Measurements from ENCODE around the gene CENPO. TPM values are rescaled to one million over a fixed set of nuclear protein-coding genes. Genes with fewer than 3 reads are reported as not detected.

CENPO gene
- total and polyA plus RNA-seq, 2 donors (not counting 3 experiments of a cell fraction or from before 2014, with no cell fraction given) = 26.8 to 45.3 TPM

- Histone ChIP-seq H3K9me3 (replicated peaks; ENCODE audit: control insufficient read depth, insufficient read depth, low read length) (no peaks in the 10 kb centered on the region), H3K4me2 (ENCODE audit: insufficient read depth, low read length) (no peak overlapping the region), H3K9me1 (replicated peaks; ENCODE audit: control insufficient read depth, extremely low read depth, insufficient read depth, low read length) (no peaks in the 10 kb centered on the region), H2AFZ (ENCODE audit: low read depth, low read length) (no peak overlapping the region), H3K9ac (replicated peaks; ENCODE audit: extremely low read depth, insufficient read depth, low read length) (no peak overlapping the region), H4K20me1 (replicated peaks; ENCODE audit: control insufficient read depth, extremely low read depth, insufficient read depth, low read length) (no peaks in the 10 kb centered on the region), H3K79me2 (ENCODE audit: control insufficient read depth, insufficient read depth, low read length) (no peaks in the 10 kb centered on the region), H3K27ac (ENCODE audit: insufficient read depth, low read depth, low read length) (no peak overlapping the region), H3K4me3 (replicated peaks in 1 of 3; ENCODE audit: insufficient read depth in 1 of 3, low read depth in 1 of 3, low read length in 3 of 3) (no peak overlapping the region), H3K36me3 (ENCODE audit: control insufficient read depth in 2 of 2, extremely low read depth in 1 of 2, insufficient read depth in 2 of 2, low read length in 2 of 2) (peaks cover 0 to 5% of the 10 kb centered on the region in 2 experiments), H3K4me1 (ENCODE audit: control insufficient read depth, extremely low read depth, insufficient read depth, low read length) (no peaks in the 10 kb centered on the region), H3K27me3 (ENCODE audit: control insufficient read depth in 2 of 2, insufficient read depth in 2 of 2, low read length in 2 of 2) (no peaks in the 10 kb centered on the region)
- no peak for TF ChIP-seq CTCF (IDR thresholded peaks at IDR 0.05; ENCODE audit: extremely low read depth in 1 of 2, insufficient read depth in 1 of 2, low read depth in 1 of 2, low read length in 2 of 2)
- intact Hi-C loops (cut with micrococcal nuclease) = no loop called here
- DNase-seq (ENCODE audit: low read depth, low spot score) (no peak), FAIRE-seq (no peak)
- ChIA-PET CTCF (interaction anchor here (0.6 kb wide), 1 partner anchor 295 kb away, joined by 4 read pairs; no protein-coding TSS in a partner anchor), POLR2A (interaction anchor here (0.6 kb wide), 1 partner anchor 426 kb away, joined by 9 read pairs; no protein-coding TSS in a partner anchor)
- BruUV-seq (replicated peaks) = no TSS peak
- dilution Hi-C loops (cut with MboI; ENCODE audit: extremely low pct_ligation_motif_present, low sequenced_read_pairs) = no loop called here
Observed at GRCh38 chr2:24833821-24834732, 40.9 kb downstream of the CENPO start.

- intact Hi-C loops (cut with micrococcal nuclease) = no loop called here
- Histone ChIP-seq H3K4me2 (ENCODE audit: insufficient read depth, low read length) (no peak overlapping the region), H3K27ac (ENCODE audit: insufficient read depth, low read depth, low read length) (no peak overlapping the region), H4K20me1 (replicated peaks; ENCODE audit: control insufficient read depth, extremely low read depth, insufficient read depth, low read length) (no peaks in the 10 kb centered on the region), H3K9me1 (replicated peaks; ENCODE audit: control insufficient read depth, extremely low read depth, insufficient read depth, low read length) (no peaks in the 10 kb centered on the region), H3K36me3 (ENCODE audit: control insufficient read depth in 2 of 2, extremely low read depth in 1 of 2, insufficient read depth in 2 of 2, low read length in 2 of 2) (peaks cover 0 to 5% of the 10 kb centered on the region in 2 experiments), H3K9ac (replicated peaks; ENCODE audit: extremely low read depth, insufficient read depth, low read length) (no peak overlapping the region), H3K4me1 (ENCODE audit: control insufficient read depth, extremely low read depth, insufficient read depth, low read length) (no peaks in the 10 kb centered on the region), H3K9me3 (replicated peaks; ENCODE audit: control insufficient read depth, insufficient read depth, low read length) (no peaks in the 10 kb centered on the region), H2AFZ (ENCODE audit: low read depth, low read length) (no peak overlapping the region), H3K79me2 (ENCODE audit: control insufficient read depth, insufficient read depth, low read length) (no peaks in the 10 kb centered on the region), H3K4me3 (replicated peaks in 1 of 3; ENCODE audit: insufficient read depth in 1 of 3, low read depth in 1 of 3, low read length in 3 of 3) (no peak overlapping the region), H3K27me3 (ENCODE audit: control insufficient read depth in 2 of 2, insufficient read depth in 2 of 2, low read length in 2 of 2) (no peaks in the 10 kb centered on the region)
- FAIRE-seq = no peak
- dilution Hi-C loops (cut with MboI; ENCODE audit: extremely low pct_ligation_motif_present, low sequenced_read_pairs) = no loop called here
- no TSS peak for BruUV-seq (replicated peaks)
- TF ChIP-seq GATA2 (IDR thresholded peaks at IDR 0.05; ENCODE audit: insufficient read depth, insufficient read length, low read depth, low read length) (no peak), EZH2 (IDR thresholded peaks at IDR 0.05; ENCODE audit: borderline replicate concordance, low read depth, low read length, severe bottlenecking) (no peak), POLR2A (IDR thresholded peaks at IDR 0.05; ENCODE audit: low read depth, low read length) (no peak), CTCF (IDR thresholded peaks at IDR 0.05; ENCODE audit: extremely low read depth in 1 of 2, insufficient read depth in 1 of 2, low read depth in 1 of 2, low read length in 2 of 2) (no peak), MYC (IDR thresholded peaks at IDR 0.05; ENCODE audit: low read depth, low read length) (no peak), MAX (IDR thresholded peaks at IDR 0.05; ENCODE audit: insufficient read depth, insufficient read length) (no peak), POLR2AphosphoS5 (IDR thresholded peaks at IDR 0.05; ENCODE audit: insufficient read depth, low read depth, low read length) (no peak), JUN (IDR thresholded peaks at IDR 0.05; ENCODE audit: borderline replicate concordance, insufficient read depth, insufficient read length, low read depth) (no peak), FOS (IDR thresholded peaks at IDR 0.05; ENCODE audit: borderline replicate concordance, insufficient read depth, low read length) (no peak)
- DNase-seq (ENCODE audit: low read depth, low spot score) = no peak
- ChIA-PET CTCF (interaction anchor here (1.0 to 1.1 kb wide), 2 partner anchors 7 to 42 kb away, joined by 3 read pairs; partner anchors contain the start of genes CENPO and PTRHD1), POLR2A (interaction anchor here (0.6 to 0.7 kb wide), 2 partner anchors 49 to 427 kb away, joined by 5 to 9 read pairs; no protein-coding TSS in a partner anchor)
Observed at GRCh38 chr2:24834733-24835395, 41.6 kb downstream of the CENPO start.

All from endothelial cell of umbilical vein (primary cell).